PFSK-1 (cell line): ENCODE data around the gene SLC29A1.

Experiments used
- FOXP2 ChIP-seq: optimal IDR thresholded peaks from 2 replicates; pipeline ENCODE3; 2011; ENCODE audit warnings: borderline replicate concordance, control low read depth, inconsistent platforms; ENCODE audit not compliant: insufficient read depth; ENCODE audit errors: extremely low read length, extremely low read depth
- POLR2AphosphoS5 ChIP-seq: IDR thresholded peaks from 2 replicates; pipeline ENCODE4 v1.6.1; 2012; ENCODE audit warnings: low read depth, mild to moderate bottlenecking, control low read depth, low read length, moderate library complexity
- REST ChIP-seq, 2 experiments: IDR thresholded peaks; 2 replicates each; pipeline versions ENCODE4 v1.6.1 to v1.8.0; 2011 to 2012; ENCODE audit warnings: low read depth in 2 of 2, low read length in 2 of 2, control low read depth in 1 of 2, inconsistent platforms in 1 of 2, mild to moderate bottlenecking in 1 of 2, moderate library complexity in 1 of 2; ENCODE audit not compliant: insufficient read depth in 1 of 2
- SIN3A ChIP-seq: IDR thresholded peaks from 2 replicates; pipeline ENCODE4 v1.6.1; 2012; ENCODE audit warnings: mild to moderate bottlenecking, low read length, moderate library complexity, borderline replicate concordance; ENCODE audit not compliant: insufficient read depth
- TAF1 ChIP-seq: IDR thresholded peaks from 2 replicates; pipeline ENCODE4 v1.6.1; 2012; ENCODE audit warnings: low read length, control low read depth, borderline replicate concordance; ENCODE audit not compliant: insufficient read depth

DNA sequence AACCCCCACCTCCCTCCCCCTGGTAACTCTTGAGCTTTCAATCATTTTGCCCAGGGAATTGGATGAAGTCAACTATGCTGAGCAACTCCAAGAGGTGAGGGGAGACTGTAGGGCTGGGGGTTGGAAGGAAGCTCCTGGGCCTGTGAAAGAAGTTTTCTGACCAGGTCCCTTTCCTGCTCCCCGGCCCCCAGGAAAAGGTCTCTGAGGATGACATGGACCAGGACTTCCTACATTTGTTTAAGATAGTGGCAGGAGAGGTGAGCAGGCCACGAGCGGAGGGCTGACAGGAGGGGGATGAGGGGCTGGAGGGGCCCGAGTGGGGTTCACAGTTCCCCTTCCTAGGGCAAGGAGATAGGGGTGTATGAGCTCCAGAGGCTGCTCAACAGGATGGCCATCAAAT, 43.0 kb upstream of the SLC29A1 start:
- no peak for TF ChIP-seq POLR2AphosphoS5
- no peak for TF ChIP-seq TAF1
- TF ChIP-seq REST (IDR thresholded peaks at IDR 0.05; ENCODE audit: insufficient read depth in 1 of 2, low read depth in 2 of 2, low read length in 2 of 2) = no peak
- no peak for TF ChIP-seq SIN3A
- no peak for TF ChIP-seq FOXP2
